GM13977 (cell line): ENCODE measurements around the gene TEKT2.

Source experiments
- DNase-seq: peaks from one replicate; pipeline ENCODE4 v3.0.0; 2012; ENCODE audit warnings: low spot score
- in situ Hi-C: fragments of 300-500 bp; cut with MboI; formaldehyde crosslinking; loops from one replicate; pipeline ENCODE4 v1.12.0; 2022; ENCODE audit warnings: low sequenced_read_pairs, low pct_unique_long_range_greater_than_20kb, mixed read lengths, inconsistent platforms; ENCODE audit not compliant: unreplicated experiment
- TF ChIP-seq, protein P1 (sequence below): IDR thresholded peaks from 2 replicates; pipeline ENCODE4 v1.5.1; 2012; ENCODE audit warnings: mild to moderate bottlenecking, control low read depth; ENCODE audit not compliant: insufficient read depth; ENCODE audit errors: extremely low read depth, missing control alignments

TEKT2 gene

DNA sequence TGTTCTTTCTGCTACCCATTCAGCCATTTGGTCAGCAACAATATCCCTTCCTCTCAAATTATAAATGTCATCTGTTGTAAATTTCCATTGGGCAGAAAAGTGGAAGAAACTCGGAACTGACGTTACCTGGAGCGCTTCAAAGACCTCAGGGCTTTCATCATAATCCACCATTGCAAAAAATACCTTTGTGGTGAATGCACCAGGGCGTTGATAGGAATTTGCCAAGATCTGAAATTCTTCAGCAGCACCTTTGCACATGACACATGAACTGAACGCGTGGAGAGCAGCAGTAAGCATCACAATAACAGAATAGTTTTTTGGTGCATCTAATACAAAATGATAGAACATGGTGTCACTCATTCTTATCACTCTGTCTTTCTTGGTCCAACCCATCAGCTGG lies 3.1 kb upstream of the TEKT2 start:
- DNase-seq: no peak
- TF ChIP-seq, protein P1, sequence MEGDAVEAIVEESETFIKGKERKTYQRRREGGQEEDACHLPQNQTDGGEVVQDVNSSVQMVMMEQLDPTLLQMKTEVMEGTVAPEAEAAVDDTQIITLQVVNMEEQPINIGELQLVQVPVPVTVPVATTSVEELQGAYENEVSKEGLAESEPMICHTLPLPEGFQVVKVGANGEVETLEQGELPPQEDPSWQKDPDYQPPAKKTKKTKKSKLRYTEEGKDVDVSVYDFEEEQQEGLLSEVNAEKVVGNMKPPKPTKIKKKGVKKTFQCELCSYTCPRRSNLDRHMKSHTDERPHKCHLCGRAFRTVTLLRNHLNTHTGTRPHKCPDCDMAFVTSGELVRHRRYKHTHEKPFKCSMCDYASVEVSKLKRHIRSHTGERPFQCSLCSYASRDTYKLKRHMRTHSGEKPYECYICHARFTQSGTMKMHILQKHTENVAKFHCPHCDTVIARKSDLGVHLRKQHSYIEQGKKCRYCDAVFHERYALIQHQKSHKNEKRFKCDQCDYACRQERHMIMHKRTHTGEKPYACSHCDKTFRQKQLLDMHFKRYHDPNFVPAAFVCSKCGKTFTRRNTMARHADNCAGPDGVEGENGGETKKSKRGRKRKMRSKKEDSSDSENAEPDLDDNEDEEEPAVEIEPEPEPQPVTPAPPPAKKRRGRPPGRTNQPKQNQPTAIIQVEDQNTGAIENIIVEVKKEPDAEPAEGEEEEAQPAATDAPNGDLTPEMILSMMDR: no peak
- in situ Hi-C loops: no loop called here

DNA sequence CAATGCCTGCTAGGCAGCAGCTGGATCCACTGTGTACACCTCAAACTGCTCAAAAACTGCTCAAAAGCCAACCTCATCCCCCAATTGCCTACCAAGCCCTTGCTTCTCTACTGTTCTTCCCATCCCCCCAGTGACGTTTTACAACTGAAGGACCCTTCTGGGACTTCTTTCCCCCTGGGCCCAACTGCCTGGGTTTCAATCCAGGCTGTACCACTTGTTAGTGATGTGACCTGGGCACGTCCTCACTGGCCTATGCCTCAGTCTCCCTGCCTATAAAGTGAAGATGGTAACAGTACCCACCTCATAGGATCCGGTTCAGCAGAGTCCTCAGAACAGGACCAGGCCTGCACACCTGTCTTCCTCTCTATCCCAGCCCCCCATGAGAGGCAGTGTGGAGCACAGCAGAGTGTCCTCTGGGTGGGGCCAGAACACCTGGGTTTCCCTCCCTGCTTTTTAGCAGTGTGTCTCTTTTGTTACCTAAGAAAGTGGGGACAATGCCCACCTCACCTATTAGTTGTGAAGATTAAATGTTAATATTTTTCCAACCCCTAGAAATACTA lies 1.9 kb upstream of the TEKT2 start:
- no peak for DNase-seq
- in situ Hi-C loops: no loop called here
- TF ChIP-seq, protein P1: no peak

DNA sequence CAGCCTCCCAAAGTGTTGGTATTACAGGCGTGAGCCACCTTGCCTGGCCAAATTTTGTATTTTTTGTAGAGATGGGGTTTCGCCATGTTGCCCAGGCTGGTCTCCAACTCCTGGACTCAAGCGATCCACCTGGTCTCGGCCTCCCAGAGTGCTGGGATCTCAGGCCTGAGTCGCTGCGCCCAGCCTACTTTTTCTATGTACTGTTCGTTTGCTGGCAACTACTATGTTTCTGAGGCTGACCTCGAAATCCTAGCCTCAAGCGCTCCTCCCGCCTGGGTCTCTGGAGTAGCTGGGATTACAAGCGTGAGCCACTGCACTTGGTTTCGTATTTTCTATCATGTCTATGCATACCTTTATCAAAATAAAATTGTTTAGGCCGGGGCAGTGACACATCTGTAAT lies 675 bp upstream of the TEKT2 start:
- TF ChIP-seq, protein P1: no peak
- no peak for DNase-seq
- in situ Hi-C loops: no loop called here

DNA sequence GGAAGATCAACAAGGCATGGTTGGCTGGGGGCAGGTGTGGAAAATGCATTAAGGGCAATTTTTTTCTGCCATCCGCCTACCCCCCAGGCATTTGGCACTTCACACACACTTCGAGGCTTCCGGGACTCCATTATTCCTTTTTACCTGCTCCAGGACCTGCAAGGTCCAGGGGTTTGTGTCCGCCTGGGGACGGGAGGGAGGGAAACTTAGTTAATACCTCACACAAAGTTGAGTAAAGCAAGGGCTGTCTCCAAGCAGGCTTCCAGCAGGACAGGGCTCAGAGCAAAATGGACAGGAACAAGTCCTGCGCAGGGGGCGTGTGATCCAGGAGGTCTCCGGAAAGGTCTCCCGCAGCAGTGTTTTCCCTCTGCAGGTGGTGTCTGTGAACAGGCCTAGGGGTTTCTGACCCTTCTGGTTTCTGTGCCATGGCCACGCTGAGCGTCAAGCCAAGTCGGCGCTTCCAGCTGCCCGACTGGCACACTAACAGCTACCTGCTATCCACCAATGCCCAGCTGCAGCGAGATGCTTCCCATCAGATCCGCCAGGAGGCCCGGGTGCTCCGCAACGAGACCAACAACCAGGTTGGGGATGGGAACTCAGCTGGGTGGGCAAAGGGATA lies 712 bp downstream of the TEKT2 start:
- TF ChIP-seq, protein P1: no peak

DNA sequence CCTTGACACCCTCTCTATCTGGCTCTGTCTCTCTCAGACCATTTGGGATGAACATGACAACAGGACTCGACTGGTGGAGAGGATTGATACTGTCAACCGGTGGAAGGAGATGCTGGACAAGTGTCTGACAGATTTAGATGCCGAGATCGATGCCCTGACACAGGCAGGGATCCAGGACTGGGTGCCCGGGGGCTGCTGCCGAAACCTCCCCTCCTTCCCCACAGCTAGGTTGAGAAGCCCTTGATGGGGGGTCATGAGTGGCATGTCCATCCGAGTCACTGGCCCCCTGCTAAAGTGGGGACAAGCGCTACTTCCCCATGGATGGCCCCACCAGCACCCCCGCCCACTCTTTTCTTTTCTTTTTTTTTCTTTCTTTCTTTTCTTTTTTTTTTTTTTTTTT lies 1.2 kb downstream of the TEKT2 start:
- in situ Hi-C loops: no loop called here
- no peak for DNase-seq
- TF ChIP-seq, protein P1: no peak

More for the DNA sequence above, 712 bp downstream of the TEKT2 start:
- no peak for DNase-seq
- in situ Hi-C loops: no loop called here

DNA sequence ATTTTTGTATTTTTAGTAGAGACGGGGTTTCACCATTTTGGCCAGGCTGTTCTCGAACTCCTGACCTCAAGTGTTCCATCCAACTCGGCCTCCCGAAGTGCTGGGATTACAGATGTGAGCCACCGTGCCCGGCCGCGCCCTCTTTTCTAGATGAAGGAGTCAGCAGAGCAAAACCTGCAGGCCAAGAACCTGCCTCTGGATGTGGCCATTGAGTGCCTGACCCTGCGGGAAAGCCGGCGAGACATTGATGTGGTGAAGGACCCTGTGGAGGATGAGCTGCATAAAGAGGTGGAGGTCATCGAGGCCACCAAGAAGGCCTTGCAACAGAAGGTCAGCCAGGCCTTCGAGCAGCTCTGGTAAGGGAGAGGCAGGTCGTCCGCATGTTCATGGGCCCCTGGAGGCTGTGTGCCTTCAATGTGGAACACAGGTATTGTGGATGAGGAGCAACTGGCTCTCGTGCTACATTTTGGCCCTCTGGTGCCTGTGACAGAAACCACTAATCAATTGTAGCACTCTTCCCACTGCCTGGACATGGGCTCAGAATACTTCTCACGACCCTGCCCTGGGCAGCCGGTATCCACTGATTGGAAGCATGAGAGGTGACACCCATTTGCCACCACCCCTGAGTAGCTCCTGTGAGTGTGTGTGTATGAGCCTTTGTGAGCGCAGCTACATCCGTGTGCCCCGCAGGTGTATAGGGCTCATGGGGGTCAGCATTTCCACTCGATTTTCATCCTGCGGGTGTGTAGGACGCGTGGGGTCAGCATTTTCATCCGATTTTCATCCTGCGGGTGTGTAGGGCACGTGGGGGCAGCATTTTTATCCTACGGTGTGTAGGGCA lies 2.0 kb downstream of the TEKT2 start:
- in situ Hi-C loops: no loop called here
- DNase-seq: no peak
- TF ChIP-seq, protein P1: no peak
